GM12878 (cell line): ENCODE results near the gene GLRX2. TPM values are rescaled to one million over a fixed set of nuclear protein-coding genes. Genes with fewer than 3 reads are reported as not detected.

Experiments used
- BMI1 ChIP-seq: fragments of 450-650 bp; IDR thresholded peaks from 2 replicates; pipeline ENCODE4 v1.6.1; 2016; ENCODE audit warnings: mild to moderate bottlenecking, moderate library complexity, borderline replicate concordance
- CBX5 ChIP-seq: sonication (generic); IDR thresholded peaks from 2 replicates; pipeline ENCODE4 v1.6.1; 2016; ENCODE audit warnings: low read depth, moderate library complexity, mild to moderate bottlenecking, inconsistent platforms
- CEBPZ ChIP-seq: fragments of 150-350 bp; IDR thresholded peaks from 2 replicates; pipeline ENCODE4 v1.6.1; 2016; ENCODE audit warnings: low read depth, low read length
- E2F4 ChIP-seq: IDR thresholded peaks from 2 replicates; pipeline ENCODE4 v1.6.1; 2012; ENCODE audit warnings: low read depth, low read length, improper control_type of control experiment
- NFXL1 ChIP-seq: fragments of 450-650 bp; IDR thresholded peaks from 2 replicates; pipeline ENCODE4 v1.6.1; 2017; ENCODE audit warnings: antibody characterized with exemption, mild to moderate bottlenecking, borderline replicate concordance
- PRDM15 ChIP-seq: fragments of 450-650 bp; formaldehyde crosslinking; IDR thresholded peaks from 2 replicates; pipeline ENCODE4 v1.4.0; 2020; ENCODE audit warnings: mild to moderate bottlenecking, moderate library complexity
- SMC3 ChIP-seq: IDR thresholded peaks from 2 replicates; pipeline ENCODE4 v1.6.1; 2011; ENCODE audit warnings: low read length, improper control_type of control experiment, borderline replicate concordance
- SREBF1 ChIP-seq: IDR thresholded peaks from 2 replicates; pipeline ENCODE4 v1.6.1; 2012; ENCODE audit warnings: mild to moderate bottlenecking, low read length
- SREBF2 ChIP-seq: IDR thresholded peaks from 2 replicates; pipeline ENCODE4 v1.6.1; 2012; ENCODE audit warnings: mild to moderate bottlenecking, low read length
- ZBTB40 ChIP-seq: fragments of 450-650 bp; IDR thresholded peaks from 2 replicates; pipeline ENCODE4 v1.6.1; 2016; ENCODE audit warnings: mild to moderate bottlenecking, moderate library complexity, borderline replicate concordance
- ZNF217 ChIP-seq: fragments of 450-650 bp; IDR thresholded peaks from 2 replicates; pipeline ENCODE4 v1.6.1; 2017; ENCODE audit warnings: antibody characterized with exemption, mild to moderate bottlenecking
- ZNF274 ChIP-seq: IDR thresholded peaks from one replicate; pipeline ENCODE4 v1.8.0; 2011; ENCODE audit not compliant: insufficient read length, insufficient read depth
- ZNF687 ChIP-seq: fragments of 450-650 bp; IDR thresholded peaks from 2 replicates; pipeline ENCODE4 v1.6.1; 2017; ENCODE audit warnings: mild to moderate bottlenecking, moderate library complexity
- polyA plus RNA-seq, 11 experiments: library from polyadenylated mRNA; depleted of rRNA in 4 of 11; unstranded in 6 of 11; stranded (reverse) in 5 of 11; fragments of >200 nt; fragmentation: Nextera tagmentation in 4 of 11; fragmentation: Illumina TruSeq in 1 of 11; extraction: Ambion mirVana in 4 of 11; extraction: Trizol in 1 of 11; gene quantifications; 1 replicate in 1 of 11; 2 replicates in 10 of 11; pipeline versions ENCODE4 v1.2.1 to v1.2.3, GENCODE V29; 2011 to 2016; ENCODE audit warnings: inconsistent platforms in 2 of 11, missing spikeins in 2 of 11, low read depth in 1 of 11
- total RNA-seq, 4 experiments: library from RNA; depleted of rRNA in 3 of 4; stranded (reverse); fragments of >200 nt in 3 of 4; fragmentation: Illumina TruSeq in 1 of 4; extraction: Trizol in 1 of 4; gene quantifications; 2 replicates each; pipeline versions ENCODE4 v1.2.1 to v1.2.3, GENCODE V29; 2013 to 2021

The GLRX2 gene
- total and polyA plus RNA-seq, 10 of the 15 experiments (the other 5 are each of a cell fraction or from before 2014, with no cell fraction given): 5.5 to 67.6 (median 16.6) TPM

GRCh38 chr1:193070386-193070753 lies 34.8 kb downstream of the GLRX2 start (continued):
- TF ChIP-seq E2F4 (no peak), BMI1 (no peak), PRDM15 (CRISPR knock-in tag) (no peak), NFXL1 (no peak), SMC3 (no peak), CEBPZ (no peak), ZNF217 (no peak), ZNF274 (no peak), CBX5 (no peak), SREBF2 (no peak), ZNF687 (peak; percentile 44; the same call in 1 of the 2 replicates), ZBTB40 (no peak; the same call in 1 of the 2 replicates), SREBF1 (no peak)
